Adrenal gland (tissue), 12 donors: ENCODE results near the gene CCDC116. TPM values are rescaled to one million over a fixed set of nuclear protein-coding genes. Genes with fewer than 3 reads are reported as not detected.

Source experiments
- DNase-seq, 7 donors: peaks; one replicate each; pipeline ENCODE4 v3.0.0-alpha.2; 2019 to 2020
- H3K27ac ChIP-seq, 5 donors: fragments of 200-600 bp; sonication (generic) in 4 of 5; 1 replicate in 3 of 5; 2 replicates in 2 of 5; pipeline versions ENCODE4 v1.5.1 to v1.8.0; 2016 to 2020; ENCODE audit warnings: mild to moderate bottlenecking in 1 of 5
- H3K27me3 ChIP-seq: fragments of 200-600 bp; 2 replicates; pipeline ENCODE4 v1.8.0; 2021
- H3K36me3 ChIP-seq, 2 donors: fragments of 200-600 bp; replicated peaks in 1 of 2; 1 replicate in 1 of 2; 2 replicates in 1 of 2; pipeline versions ENCODE4 v1.5.1 to v1.8.0; 2018 to 2022
- H3K4me1 ChIP-seq, 2 donors: fragments of 200-600 bp; replicated peaks in 1 of 2; 1 replicate in 1 of 2; 2 replicates in 1 of 2; pipeline versions ENCODE4 v1.5.1 to v1.8.0; 2018 to 2021
- H3K4me3 ChIP-seq, 4 donors: fragments of 200-600 bp; sonication (generic) in 3 of 4; one replicate each; pipeline ENCODE4 v1.5.1; 2016 to 2018
- H3K9me3 ChIP-seq, 3 donors: fragments of 200-600 bp; sonication (generic) in 1 of 3; replicated peaks in 1 of 3; 1 replicate in 2 of 3; 2 replicates in 1 of 3; pipeline versions ENCODE4 v1.5.1 to v1.8.0; 2016 to 2021
- POLR2A ChIP-seq, 2 donors: fragments of 450-650 bp; IDR thresholded peaks; one replicate each; pipeline ENCODE4 v1.6.1; 2017; ENCODE audit warnings: antibody characterized with exemption in 2 of 2, mild to moderate bottlenecking in 2 of 2, moderate library complexity in 1 of 2
- WGBS, 4 donors: extraction: QIAGEN DNeasy Blood & Tissue Kit in 2 of 4; methylation state at CpG; one replicate each; pipeline versions ENCODE4 v1.1.5 to v1.1.7; 2013 to 2017; 5-methylcytosine and 5-hydroxymethylcytosine counted together
- intact Hi-C, 2 donors: fragments of 100-400 bp; cut with DNase I; formaldehyde crosslinking; loops; one replicate each; pipeline versions ENCODE4 v1.14.1 to v1.15.0; 2022 to 2023
- polyA plus RNA-seq, 3 donors: library from polyadenylated mRNA; stranded (reverse); fragments of 200-250 nt in 2 of 3; fragments of 350-450 nt in 1 of 3; fragmentation: Illumina TruSeq in 1 of 3; extraction: RNeasy Lipid Tissue Mini Kit (QIAGEN cat#74804) in 1 of 3; gene quantifications; one replicate each; pipeline ENCODE4 v1.2.3, GENCODE V29; 2013 to 2014
- total RNA-seq, 9 donors: library from RNA; depleted of rRNA in 4 of 9; stranded (reverse); fragments of >200 nt in 4 of 9; fragments of 120-200 nt in 1 of 9; fragmentation: NEBNext Ultra II Directional in 1 of 9; extraction: Animal tissue kit (Norgen Biotek cat#: 25700) in 1 of 9; gene quantifications; one replicate each; pipeline versions ENCODE4 v1.1.0 to v1.2.4, GENCODE V29; 2013 to 2023
- TF ChIP-seq, protein P1 (sequence below), 6 experiments: fragments of 450-650 bp in 4 of 6; fragments of 200-600 bp in 2 of 6; sonication (generic) in 1 of 6; IDR thresholded peaks; 1 replicate in 5 of 6; 2 replicates in 1 of 6; pipeline versions ENCODE4 v1.5.1 to v1.8.0; 2016 to 2021; ENCODE audit warnings: antibody characterized with exemption in 6 of 6, mild to moderate bottlenecking in 2 of 6, moderate library complexity in 1 of 6
- donor health status: healthy with polysubstance abuse.
- donor health status: Bipolar disorder and iron deficiency.
- donor health status: DM: yes; HTN: yes; CAD: no.
- donor health status: DM: no; HTN: no; CAD: no.
- donor health status: DM: no; HTN: no; CAD: no.
- donor health status: DM: yes; HTN: yes; CAD: no.

CCDC116 gene
- total and polyA plus RNA-seq, 12 donors = 0.19 to 1.9 (median 0.35) TPM; not detected in 3

DNA sequence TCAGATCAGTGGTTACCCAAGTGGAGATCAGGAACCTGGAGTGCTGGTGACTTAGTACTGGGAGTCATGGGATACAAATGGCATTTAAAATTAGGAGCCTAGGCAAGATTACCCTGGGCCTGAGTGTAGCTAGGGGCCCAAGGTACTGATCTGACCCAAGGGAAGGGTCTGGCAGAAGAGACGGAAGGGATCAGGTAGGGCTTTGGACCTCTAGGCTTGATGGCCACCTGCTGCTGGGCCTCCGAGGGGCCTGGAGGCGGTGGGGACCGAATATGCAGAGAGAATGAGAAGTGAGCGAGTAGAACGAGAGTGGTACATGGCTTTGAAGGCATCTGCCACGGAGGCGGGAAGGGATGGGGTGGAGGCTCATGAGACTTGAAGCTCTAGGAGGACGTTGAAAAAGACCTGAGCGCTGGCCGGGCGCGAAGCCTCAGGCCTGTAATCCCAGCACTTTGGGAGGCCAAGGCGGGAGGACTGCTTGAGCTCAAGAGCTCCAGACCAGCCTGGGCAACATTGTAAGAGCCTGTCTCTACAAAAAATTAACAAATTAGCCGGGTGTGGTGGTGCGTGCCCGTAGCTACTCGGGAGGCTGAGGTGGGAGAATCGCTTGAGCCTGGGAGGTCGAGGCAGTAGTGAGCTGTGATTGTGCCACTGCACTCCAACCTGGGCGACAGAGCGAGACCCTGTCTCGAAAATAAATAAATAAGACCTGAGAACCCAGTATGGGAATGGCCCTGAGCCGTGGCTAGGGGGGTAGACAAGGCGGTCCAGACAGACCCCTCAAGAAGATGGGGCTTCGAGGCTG lies 32.7 kb downstream of the CCDC116 start:
- intact Hi-C loops = no loop called here
- H3K27ac ChIP-seq = peak overlapping the region in 4 of 5 donors; percentile 81 to 96 (median 89)
- no peak for DNase-seq
- peak overlapping the region in 2 of 4 donors; percentile 73 to 75 for H3K4me3 ChIP-seq
- WGBS, 4 donors = 68 to 81% (median 71%) methylated on average over 20 to 26 of the region's 26 CpGs
- H3K4me1 ChIP-seq = peaks cover 4 to 10% of the 10 kb centered on the region in 2 donors
- no peaks in the 10 kb centered on the region for H3K27me3 ChIP-seq
- TF ChIP-seq, protein P1, sequence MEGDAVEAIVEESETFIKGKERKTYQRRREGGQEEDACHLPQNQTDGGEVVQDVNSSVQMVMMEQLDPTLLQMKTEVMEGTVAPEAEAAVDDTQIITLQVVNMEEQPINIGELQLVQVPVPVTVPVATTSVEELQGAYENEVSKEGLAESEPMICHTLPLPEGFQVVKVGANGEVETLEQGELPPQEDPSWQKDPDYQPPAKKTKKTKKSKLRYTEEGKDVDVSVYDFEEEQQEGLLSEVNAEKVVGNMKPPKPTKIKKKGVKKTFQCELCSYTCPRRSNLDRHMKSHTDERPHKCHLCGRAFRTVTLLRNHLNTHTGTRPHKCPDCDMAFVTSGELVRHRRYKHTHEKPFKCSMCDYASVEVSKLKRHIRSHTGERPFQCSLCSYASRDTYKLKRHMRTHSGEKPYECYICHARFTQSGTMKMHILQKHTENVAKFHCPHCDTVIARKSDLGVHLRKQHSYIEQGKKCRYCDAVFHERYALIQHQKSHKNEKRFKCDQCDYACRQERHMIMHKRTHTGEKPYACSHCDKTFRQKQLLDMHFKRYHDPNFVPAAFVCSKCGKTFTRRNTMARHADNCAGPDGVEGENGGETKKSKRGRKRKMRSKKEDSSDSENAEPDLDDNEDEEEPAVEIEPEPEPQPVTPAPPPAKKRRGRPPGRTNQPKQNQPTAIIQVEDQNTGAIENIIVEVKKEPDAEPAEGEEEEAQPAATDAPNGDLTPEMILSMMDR (IDR thresholded peaks at IDR 0.05) = no peak
- no peak for TF ChIP-seq POLR2A (IDR thresholded peaks at IDR 0.05)
- no peaks in the 10 kb centered on the region for H3K9me3 ChIP-seq
- peaks cover 0 to 5% of the 10 kb centered on the region in 2 donors for H3K36me3 ChIP-seq

DNA sequence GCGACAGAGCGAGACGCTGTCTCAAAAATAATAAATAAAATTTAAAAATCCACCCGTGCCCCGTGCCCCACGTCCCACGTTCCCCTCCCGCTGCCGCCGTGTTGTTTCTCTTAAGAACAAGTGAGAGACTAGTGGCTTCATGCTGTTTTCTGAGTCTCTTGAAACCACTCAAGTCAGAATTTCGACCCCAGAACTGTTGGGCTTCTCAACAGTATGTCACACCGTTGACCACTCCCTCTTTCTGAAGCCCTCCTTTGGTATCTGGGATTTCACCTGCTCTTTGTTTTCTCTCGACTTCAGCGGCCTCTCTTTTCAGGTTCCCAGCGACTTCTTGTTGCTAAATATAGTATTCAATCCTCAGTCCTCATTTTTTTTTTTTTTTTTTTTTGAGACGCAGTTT lies 34.2 kb downstream of the CCDC116 start:
- Histone ChIP-seq H3K27me3 (no peaks in the 10 kb centered on the region), H3K4me3 (peak overlapping the region in 2 of 4 donors; percentile 73 to 75), H3K9me3 (no peaks in the 10 kb centered on the region), H3K36me3 (peaks cover 0 to 21% of the 10 kb centered on the region in 2 donors), H3K4me1 (peaks cover 4 to 10% of the 10 kb centered on the region in 2 donors), H3K27ac (peak overlapping the region in 2 of 5 donors; percentile 81 to 96)
- TF ChIP-seq POLR2A (IDR thresholded peaks at IDR 0.05) = no peak
- TF ChIP-seq, protein P1 (IDR thresholded peaks at IDR 0.05) = no peak
- DNase-seq = no peak
- intact Hi-C loops = no loop called here
- 50 to 59% (median 55%) methylated on average over 15 to 16 of the region's 16 CpGs for WGBS, 4 donors

DNA sequence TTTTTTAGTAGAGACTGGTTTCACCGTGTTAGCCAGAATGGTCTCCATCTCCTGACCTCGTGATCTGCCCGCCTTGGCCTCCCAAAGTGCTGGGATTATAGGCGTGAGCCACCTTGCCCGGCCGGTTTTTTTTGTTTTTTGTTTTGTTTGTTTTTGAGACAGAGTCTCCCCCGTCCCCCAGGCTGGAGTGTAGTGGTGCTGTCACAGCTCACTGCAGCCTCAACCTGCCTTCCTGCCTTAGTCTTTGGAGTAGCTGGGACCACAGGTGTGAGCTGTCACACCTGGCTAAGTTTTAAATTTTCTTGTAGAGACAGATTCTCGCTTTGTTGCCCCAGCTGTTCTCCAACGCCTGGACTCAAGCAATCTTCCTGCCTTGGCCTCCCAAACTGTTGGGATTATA lies 36.5 kb downstream of the CCDC116 start:
- Histone ChIP-seq H3K27ac (no peak overlapping the region), H3K9me3 (no peaks in the 10 kb centered on the region), H3K4me3 (no peak overlapping the region), H3K27me3 (no peaks in the 10 kb centered on the region), H3K36me3 (peaks cover 0 to 43% of the 10 kb centered on the region in 2 donors), H3K4me1 (peaks cover 4 to 10% of the 10 kb centered on the region in 2 donors)
- TF ChIP-seq POLR2A (IDR thresholded peaks at IDR 0.05) = no peak
- TF ChIP-seq, protein P1 (IDR thresholded peaks at IDR 0.05) = no peak
- WGBS, 4 donors = 92 to 97% (median 93%) methylated on average over 8 to 9 of the region's 9 CpGs
- DNase-seq = no peak
- intact Hi-C loops = no loop called here

DNA sequence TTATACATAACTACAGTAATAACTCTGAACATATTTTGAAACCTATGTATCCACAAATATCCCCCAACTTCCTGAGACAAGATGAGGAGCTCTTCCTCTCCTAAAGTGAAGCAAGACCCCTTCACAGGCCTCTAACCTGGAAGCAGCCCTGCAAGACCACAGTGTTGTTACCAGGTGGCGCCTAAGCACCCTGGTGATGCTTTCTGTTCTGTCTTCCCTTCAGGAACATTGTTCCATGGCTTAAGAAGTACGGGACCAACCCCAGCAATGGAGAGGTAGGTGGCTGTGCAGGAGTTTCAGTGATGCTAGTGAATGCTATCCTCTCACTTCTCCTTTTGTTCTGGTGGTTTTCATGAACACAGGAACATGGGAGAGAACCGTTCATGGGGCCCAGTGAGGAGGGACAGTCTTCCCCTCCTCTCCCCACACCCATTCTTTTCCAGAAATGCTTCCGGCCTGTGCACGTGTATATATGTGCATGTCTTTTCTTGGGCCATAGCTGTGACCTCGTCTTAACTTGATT lies 39.6 kb downstream of the CCDC116 start:
- no peak for DNase-seq
- Histone ChIP-seq H3K4me1 (peaks cover 0 to 4% of the 10 kb centered on the region in 2 donors), H3K36me3 (peaks cover 0 to 57% of the 10 kb centered on the region in 2 donors), H3K4me3 (no peak overlapping the region), H3K27ac (no peak overlapping the region), H3K27me3 (no peaks in the 10 kb centered on the region), H3K9me3 (no peaks in the 10 kb centered on the region)
- intact Hi-C loops = no loop called here
- WGBS, 4 donors = 75 to 92% (median 83%) methylated on average over 5 to 6 of the region's 6 CpGs
- no peak for TF ChIP-seq POLR2A (IDR thresholded peaks at IDR 0.05)
- TF ChIP-seq, protein P1 (IDR thresholded peaks at IDR 0.05) = no peak
